GM03348 (cell line): Measurements from ENCODE around the gene BORCS8.

ENCODE experiments used
- DNase-seq: peaks from one replicate; pipeline ENCODE4 v3.0.0; 2012; ENCODE audit warnings: low spot score

The BORCS8 gene

DNA sequence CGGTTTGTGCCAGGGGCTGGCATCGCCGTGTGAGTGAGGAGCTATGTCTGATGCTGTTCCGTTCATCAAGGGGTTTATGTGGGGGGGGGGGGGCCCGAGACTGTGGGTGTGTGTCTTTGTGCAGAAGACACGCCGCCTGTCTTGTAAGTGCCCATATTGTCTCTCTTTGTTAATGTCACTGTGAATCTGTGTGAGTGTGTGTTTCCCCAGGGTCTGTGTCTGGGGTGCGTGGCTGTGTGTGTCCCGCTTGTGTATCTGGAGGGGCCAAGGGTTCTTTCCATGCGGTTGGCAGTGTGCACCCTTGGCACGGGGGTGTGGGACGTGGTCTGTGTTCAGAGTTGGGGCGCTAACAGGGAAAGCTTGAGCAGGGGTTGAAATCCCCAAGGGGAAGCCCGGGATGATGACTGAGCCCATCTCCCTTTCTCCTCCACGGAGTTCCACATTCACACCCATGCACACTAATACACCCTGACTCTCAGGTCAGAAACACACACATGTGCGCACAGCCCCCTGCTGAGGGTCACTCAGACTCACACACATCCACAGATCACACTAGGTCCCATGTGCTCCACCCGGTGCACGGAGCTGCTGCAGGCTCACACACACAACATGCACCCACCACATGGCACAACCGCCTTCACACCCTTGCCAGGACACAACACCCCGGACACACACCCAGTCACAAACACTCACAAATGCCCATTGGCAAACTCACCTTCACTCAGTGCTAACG is 21.6 kb upstream of the BORCS8 start:
- DNase-seq: no peak

DNA sequence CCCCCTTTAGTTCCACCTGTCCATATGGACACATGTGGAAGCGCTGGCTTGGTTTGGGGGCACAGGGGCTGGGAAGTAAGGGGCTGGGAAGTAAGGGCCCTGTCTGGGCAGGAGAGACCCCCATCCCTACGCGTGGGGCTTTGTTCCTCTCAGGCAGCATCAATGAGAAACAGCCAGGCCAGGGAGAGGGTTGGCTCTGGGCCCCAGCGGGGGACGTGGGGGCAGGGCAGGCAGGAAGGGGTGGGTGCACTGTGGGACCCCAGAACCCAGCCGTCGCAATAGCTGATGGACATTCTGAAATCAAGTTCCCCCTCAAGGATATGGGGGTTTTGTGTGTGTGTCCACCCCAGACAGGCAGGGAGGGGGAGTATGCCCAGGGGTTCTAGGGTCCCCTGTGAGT is 21.0 kb upstream of the BORCS8 start:
- DNase-seq: no peak

DNA sequence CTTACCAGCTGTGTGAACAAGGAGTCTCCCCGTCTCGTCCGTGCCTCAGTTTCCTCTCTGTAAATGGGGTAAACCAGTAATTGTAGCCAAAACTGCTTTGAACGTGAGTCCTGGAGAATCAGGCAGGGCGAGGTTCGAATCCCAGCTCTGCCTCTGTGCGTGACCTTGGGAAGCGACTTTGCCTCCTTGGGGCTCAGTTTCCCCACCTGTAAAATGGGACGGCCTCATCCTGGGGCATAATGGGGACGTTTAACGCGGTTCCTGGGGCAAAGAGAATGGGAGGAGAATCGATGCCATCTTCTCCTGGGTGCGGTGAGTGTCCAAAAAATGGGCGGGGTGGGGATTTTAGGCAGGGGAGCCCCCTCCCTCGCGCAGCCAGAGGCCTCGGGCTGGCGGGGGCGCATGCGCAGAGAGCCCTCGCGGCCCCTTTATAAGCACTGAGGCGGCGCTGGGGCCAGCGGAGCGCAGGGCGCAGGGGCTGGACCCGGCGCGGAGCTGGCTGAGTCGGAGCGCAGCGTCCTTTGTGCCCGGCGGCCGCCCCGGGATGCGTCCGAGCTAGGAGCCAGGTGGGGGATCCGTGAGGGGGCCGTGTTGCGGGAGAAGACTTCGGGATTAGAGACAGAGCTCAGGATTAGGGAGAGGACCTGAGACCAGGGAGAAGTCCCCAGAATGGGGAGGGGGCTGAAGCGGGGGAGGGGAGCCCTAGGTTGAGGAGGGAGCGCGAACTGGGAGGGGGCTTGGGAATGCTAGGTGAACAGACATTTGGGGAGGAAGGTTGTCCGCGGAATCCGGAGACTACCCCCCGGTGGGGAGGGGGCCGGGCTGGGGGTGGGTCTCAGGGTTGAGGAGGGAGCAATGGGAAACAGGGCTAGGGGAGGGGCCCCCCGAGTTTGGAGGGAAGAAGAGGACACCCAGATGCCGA is 19.8 kb upstream of the BORCS8 start, which contains the start of gene NCAN:
NCAN (plus strand) TSS at position 460 of the 922 bp plus-strand sequence. CDS start 4,996 bp downstream, outside the sequence.
- DNase-seq: no peak

DNA sequence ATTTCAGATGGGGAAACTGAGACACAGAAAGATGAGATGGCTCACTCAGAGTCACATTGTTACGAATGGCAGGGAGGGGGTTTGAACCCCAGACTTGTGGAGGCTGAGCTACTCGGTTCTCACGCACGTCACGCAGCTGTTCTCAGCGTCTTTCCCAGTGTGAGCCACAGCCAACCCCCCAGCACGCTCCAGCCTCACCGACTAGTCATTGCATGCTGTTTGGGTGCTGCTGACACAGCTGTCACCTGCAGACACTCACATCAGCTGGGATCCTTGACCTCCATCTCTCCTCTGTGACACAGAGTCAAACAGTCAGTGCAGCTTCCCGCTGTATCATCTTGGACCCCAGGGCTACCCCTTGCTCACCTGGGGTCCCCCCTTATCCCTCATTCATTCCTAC is 17.4 kb upstream of the BORCS8 start:
- DNase-seq: no peak

DNA sequence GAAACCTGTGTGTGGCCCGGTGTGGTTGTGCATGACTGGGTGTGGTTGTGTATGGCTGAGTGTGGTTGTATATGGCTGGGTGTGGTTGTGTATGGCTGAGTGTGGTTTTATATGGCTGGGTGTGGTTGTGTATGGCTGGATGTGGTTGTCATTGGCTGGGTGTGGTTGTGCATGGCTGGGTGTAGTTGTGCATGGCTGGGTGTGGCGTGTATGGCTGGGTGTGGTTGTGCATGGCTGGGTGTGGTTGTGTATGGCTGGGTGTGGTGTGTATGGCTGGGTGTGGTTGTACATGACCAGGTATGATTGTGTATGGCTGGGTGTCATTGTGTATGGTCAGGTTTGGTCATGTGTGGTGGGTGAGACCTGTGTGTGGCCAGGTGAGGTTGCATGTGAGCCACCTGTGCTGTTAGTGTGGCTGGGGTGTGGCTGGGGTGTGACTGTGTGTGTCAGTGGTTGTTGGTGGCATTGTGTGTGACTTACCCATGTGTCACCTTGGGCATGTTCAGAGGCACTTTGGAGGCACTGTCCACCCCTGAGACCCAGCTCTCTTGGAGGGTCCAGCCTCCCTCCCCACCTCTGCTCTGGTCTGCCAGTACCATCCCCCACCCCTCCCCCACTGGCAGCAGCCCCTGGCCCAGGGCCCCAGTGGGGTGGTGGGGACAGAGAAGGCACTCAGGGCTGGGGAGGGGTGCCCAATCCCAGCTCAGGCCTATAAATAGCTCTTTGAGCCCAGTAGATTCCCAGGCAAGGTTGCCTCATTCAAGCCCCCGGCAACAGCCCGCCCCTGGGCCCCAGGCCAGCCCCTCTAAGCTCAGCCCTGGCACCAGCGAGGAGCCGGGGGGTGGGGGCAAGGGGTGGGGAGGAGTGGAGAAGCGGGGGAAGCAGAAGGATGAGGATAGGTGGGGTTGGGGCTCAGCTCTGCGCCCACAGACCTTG is 16.0 kb upstream of the BORCS8 start:
- no peak for DNase-seq

DNA sequence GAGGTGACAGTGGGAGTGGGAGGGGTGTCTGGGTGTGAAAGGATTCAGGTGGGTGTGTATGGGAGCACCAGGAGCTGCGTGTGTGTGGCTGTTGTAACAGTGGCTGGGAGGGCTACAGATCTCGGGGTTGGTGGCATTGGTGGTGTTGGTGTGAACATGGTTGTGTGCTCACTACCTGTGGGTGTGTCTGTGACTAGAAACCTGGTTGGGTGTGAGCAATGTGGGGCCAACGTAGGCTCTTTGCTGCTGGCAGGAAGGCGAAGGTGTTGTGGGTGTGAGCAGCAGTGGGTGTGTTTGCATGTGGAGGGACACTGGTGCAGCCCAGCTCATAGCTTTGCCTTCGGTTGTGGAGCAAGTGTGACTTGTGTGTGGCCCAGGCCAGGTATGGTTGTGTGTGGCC is 15.0 kb upstream of the BORCS8 start:
- DNase-seq: no peak

DNA sequence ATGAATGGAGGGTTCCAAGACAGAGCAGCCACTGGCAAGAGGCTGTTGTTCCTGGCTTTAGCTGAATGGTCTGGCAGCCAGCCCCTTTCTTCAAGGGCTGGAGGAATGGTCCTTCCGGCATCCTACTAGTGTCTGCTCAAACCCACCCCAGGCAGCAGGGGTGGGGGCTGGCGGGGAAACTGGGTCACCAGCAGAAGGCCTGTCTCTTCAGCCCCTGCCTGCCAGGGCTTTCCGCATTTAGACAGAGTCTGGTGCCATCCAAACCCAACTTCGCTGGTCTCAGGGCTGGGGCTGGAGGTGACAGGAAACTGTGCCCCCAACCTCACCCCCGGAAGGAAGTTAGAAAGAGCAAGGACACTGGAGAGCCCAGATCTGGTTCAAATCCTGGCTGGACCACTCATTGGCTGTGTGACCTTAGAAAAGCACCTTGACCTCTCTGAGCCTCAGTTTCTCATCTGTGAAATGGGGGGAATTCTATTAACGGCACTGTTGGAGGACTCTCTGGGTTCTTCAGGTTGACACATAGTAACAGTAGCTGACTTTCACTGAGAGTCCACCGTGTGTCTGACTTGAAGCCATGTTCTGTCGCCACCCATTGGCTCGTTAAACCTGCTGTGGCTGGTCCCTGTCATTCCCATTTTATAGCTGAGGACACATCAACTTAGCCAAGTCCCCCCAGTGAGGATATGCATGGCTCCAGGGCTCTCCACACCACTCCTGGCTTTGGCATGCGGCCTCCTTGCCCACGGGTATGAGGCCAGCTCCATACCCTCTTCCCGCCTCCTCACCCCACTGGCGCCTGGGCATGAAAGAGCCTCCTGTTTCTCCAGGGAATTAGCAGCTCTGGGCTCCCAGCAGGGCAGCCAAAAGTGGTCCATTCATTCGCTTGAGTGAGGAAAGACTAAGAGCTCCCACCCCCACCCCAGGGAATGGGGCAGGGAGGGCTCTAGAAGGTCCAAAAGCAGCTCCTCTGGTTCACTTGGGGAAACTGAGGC is 13.8 kb upstream of the BORCS8 start:
- no peak for DNase-seq

DNA sequence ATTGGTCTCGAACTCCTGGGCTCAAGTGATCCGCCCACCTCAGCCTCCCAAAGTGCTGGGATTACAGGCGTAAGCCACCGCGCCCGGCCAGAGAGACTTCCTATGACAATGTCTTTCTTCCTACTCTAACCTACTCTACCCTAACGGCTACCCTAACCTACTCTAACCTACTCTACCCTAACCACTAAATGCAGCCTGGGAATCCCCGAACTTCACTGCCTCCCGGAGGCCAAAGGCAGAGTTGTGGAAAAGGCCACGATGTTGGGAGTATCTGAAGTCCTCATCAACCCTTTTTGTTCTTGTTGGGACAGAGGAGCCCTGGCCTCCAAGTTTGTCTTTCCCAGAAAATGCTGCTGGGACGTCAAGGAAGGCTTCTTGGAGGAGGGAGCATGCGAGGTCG is 12.2 kb upstream of the BORCS8 start:
- DNase-seq: no peak

DNA sequence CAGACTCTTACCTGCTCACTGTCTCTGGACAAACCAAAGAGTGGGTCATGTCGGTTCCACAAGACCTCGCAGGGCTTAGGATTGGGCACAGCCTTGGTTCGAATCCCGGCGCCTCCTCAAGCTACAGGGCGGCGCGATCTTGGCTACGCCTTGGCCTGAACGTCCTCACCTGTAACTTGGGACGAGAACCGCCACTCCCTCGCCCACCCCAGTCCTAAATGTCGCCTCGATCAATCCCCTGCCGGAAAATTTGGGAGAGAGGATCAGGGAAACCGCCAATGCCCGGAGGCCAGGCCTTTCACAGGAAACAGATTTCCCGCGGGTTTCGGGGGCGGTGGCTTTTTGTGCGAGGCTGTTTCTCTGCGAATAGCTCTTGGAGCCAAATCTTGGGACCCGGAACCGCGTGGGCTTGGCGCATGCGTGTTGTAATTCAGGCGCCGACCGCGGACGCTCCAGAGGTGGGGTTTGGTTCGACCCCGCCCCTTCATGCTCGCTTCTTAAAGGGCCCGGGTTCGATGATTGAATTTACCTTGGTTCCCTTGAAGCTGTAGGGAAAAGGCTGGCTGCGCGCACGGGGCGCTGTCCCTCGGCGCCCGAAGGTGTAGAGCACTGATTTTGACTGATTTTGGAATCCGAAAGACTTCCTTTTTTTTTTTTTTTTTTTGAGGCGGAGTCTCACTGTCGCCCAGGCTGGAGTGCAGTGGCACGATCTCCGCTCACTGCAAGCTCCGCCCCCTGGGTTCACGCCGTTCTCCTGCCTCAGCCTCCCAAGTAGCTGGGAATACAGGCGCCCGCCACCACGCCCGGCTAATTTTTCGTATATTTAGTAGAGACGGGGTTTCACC is 11.3 kb upstream of the BORCS8 start, which contains the start of gene NR2C2AP:
NR2C2AP (minus strand) TSS at position 403 of the 845 bp plus-strand sequence; CDS start at position 49, 354 bp downstream.
- DNase-seq: peak; percentile 99

DNA sequence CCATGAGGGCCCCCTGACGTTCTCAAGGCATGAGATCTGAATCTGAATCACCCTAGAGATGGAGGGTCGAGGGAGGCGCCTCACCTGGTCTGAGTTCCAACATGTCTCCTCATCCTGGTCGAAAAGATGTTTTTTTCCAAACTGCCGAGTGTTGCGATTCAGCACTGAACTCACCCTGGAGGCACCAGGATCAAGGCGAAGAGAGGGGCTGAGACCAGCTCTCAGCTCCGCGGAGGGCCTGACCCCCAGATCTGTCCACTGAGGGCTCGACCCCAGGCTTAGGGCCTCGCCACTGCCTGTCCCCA is 10.7 kb upstream of the BORCS8 start:
- DNase-seq: no peak

DNA sequence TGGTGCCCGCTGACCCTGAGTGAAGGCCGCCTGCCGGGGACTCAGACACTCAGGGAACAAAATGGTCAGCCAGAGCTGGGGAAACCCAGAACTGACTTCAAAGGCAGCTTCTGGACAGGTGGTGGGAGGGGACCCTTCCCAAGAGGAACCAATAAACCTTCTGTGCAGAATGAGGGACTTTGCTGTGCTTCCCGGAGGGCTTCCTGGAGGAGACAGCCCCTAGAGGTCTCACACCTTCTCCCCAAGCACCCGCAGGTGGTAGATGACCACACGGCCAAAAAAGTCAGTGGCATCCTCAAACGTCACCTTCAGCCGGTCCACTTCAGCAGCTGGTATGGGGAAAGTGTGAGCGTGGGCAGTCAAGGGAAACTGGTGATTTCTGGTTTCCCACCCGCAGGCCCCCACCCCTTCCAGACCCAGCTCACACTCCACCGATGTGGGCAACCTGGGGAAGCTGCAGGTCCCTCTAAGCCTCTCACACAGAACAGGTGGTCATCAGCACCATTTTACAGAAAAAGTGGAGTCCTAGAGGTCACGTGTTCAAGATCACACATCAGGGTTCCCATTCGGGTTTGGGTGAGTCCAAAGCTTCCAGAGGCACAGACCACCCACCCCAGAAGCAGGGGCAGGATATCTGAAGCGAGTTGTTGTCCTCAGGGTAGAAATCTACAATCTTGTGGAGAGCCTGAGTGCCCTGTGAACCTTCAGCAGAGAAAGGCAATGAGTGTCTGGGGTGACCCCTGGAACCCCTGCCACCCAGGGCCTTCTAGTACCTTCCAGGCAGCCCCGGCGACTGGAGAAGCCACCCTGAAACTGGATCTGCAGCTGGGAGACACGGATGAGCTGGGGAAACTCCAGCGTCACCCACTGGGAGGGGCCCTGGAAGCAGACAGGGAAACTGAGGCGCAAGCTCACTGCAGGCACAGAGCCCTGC is 10.0 kb upstream of the BORCS8 start:
- no peak for DNase-seq

DNA sequence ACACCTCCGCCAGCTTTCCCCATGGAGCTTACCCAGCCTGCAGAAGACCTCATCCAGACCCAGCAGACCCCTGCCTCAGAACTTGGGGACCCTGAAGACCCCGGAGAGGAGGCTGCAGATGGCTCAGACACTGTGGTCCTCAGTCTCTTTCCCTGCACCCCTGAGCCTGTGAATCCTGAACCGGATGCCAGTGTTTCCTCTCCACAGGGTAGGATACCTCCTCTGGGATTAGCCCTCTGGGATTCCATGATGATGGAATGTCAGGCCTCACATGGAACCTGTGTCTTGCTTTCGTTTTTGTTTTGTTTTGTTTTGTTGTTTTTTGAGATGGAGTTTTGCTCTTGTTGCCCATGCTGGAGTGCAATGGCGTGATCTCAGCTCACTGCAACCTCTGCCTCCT is 2.0 kb upstream of the BORCS8 start:
- no peak for DNase-seq

DNA sequence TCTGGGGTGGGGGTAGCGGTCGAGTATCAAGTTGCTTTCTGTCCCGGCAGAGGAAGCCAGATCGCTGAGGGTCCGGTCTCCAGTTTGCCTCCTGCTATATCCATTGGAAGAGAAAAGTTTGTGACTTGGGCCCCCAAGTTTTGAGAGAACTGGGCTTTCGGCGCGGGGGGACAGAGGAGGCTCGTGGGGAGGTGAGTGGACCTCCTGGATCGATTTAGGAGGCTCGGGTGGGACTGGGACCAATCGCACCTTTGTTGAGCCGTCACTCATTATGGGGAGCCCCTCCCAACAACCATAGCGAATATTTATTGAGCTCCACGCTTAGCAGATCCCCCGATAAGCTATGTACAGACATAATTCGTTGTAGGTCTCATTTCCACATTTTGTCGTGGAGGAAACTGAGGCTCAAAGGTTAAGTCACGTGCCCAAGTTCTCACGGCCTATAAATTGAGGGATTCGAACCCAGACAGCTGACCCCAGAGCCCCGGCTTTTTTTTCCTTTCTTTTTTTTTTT is 1.0 kb upstream of the BORCS8 start:
- DNase-seq: no peak

DNA sequence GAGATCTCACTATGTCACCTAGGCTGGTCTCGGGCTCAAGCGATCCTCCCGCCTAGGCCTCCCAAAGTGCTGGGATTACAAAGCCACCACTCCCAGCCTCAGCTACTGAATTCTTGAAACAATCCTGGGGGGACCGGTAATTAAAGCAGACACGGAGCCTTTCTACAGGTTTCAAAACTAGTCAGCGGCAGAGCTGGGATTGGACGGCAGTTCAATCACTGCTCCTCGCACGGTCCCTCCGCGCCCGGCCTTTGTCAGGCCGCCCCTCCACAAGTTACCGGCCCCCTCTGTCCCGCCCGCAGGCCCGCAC is 229 bp downstream of the BORCS8 start:
- no peak for DNase-seq

DNA sequence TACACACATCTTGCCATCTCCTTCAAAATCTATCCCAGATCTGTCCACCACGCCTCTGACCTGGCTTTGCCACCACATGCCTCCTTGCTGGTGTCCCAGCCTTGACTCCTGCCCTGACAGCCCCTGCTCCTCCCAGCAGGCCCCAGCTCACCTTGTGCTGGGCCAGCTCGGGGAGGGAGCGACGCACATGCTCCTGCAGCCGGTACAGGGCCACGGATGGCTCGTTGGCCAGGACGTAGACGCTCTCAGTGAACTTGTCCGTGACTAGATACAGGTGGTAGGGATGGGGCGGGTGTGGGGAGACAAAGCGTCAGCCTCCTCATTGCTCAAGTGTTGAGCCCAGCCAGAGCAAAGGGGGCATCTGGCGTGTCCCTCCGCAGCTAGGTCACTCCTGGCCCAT is 5.2 kb downstream of the BORCS8 start:
- no peak for DNase-seq

DNA sequence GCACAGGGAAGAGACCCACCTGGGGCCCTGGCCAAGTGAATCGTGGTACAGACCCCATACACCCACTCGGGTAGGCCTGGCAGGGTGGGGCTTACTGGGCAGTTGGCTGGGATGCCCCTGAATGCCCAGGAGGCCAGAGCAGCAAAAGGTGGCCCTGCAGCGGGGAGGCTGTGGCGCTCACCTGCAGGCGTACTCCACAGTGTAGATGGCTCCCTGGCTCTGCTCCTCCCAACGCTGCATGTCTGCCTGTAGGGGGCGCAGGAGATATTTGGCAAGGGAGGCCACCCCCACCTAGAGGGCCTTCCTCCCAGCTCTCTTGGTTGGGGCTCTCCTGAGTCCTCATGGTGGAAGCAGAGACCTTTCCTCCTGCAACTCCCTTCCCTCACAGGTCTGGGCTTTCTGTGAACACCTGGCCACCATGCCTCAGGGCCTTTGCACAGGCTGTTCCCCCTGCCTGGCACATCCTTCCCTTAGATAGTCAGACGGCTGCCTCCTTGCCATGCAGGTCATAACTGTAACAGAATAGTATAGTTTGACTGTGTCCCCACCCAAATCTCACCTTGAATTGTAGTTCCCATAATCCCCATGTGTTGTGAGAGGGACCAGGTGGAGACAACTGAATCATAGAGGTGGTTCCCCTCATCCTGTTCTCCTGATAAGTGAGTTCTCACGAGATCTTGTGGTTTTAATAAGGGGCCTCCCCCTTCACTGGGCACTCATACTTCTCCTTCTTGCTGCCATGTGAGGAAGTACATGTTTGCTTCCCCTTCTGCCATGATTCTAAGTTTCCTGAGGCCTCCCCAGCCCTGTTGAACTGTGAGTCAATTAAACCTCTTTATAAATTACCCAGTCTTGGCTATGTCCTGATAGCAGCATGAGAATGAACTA is 5.9 kb downstream of the BORCS8 start:
- DNase-seq: peak; percentile 69

DNA sequence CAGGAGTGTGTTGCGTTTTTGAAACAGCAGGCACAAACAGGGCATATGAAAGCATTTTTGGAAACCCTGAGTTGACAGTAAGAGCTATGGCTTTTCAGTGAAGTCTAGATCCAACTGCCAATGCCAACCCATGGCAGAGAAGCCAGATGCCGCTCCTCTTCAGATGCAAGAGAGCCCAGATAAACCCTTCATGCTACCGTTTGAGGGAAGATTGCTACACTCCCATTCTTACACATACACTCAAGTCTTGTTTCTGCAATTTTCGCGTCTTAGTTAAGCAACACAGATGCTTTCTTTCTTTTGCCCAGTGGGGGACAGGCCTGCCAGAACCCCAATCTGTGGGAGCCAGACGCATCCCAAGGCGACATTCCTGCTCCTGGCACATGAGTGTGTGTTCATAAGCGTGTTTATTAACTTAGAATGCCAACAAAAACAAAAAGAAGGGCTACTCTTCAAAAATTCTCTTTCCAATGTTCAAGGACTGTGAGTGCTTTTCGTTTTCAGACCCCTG is 10.4 kb downstream of the BORCS8 start:
- no peak for DNase-seq
